NT2/D1 (cell line): ENCODE measurements around the gene SPATA4.

Experiments
- YY1 ChIP-seq: IDR thresholded peaks from 2 replicates; pipeline ENCODE4 v1.6.1; 2011; ENCODE audit not compliant: insufficient read length, insufficient read depth
- ZNF274 ChIP-seq: IDR thresholded peaks from 2 replicates; pipeline ENCODE4 v1.6.1; 2011; ENCODE audit warnings: mild to moderate bottlenecking, low read depth, low read length

GRCh38 chr4:176241703-176242102 is 46.3 kb upstream of the SPATA4 start:
- TF ChIP-seq ZNF274 (no peak), YY1 (no peak)
